ENCODE data around the gene AMOTL2.

The AMOTL2 gene

GRCh38 chr3:134366221-134366927 lies 7.9 kb downstream of the AMOTL2 start:
- no peak for DNase-seq (ENCODE audit: low read depth)

GRCh38 chr3:134365766-134366065 lies 8.5 kb downstream of the AMOTL2 start:
- DNase-seq (ENCODE audit: low read depth): no peak

GRCh38 chr3:134364936-134365765 lies 9.1 kb downstream of the AMOTL2 start:
- no peak for DNase-seq (ENCODE audit: low read depth)

- DNase-seq (ENCODE audit: low read depth): peak; percentile 91
Measured at GRCh38 chr3:134364061-134364935, 9.9 kb downstream of the AMOTL2 start.

GRCh38 chr3:134363381-134363755 lies 10.9 kb downstream of the AMOTL2 start:
- no peak for DNase-seq (ENCODE audit: low read depth)

- no peak for DNase-seq (ENCODE audit: low read depth)
Measured at GRCh38 chr3:134362670-134363380, 11.4 kb downstream of the AMOTL2 start.

GRCh38 chr3:134362221-134362620 lies 12.0 kb downstream of the AMOTL2 start:
- DNase-seq (ENCODE audit: low read depth): no peak

GRCh38 chr3:134361162-134361835 lies 12.9 kb downstream of the AMOTL2 start:
- DNase-seq (ENCODE audit: low read depth): no peak

GRCh38 chr3:134360046-134360445 lies 14.2 kb downstream of the AMOTL2 start:
- DNase-seq (ENCODE audit: low read depth): no peak

GRCh38 chr3:134359121-134360010 lies 14.9 kb downstream of the AMOTL2 start:
- DNase-seq (ENCODE audit: low read depth): no peak

- peak; percentile 93 for DNase-seq (ENCODE audit: low read depth)
Measured at GRCh38 chr3:134357914-134358811, 16.1 kb downstream of the AMOTL2 start.

GRCh38 chr3:134357261-134357913 lies 16.9 kb downstream of the AMOTL2 start:
- DNase-seq (ENCODE audit: low read depth): no peak

GRCh38 chr3:134356411-134357040 lies 17.7 kb downstream of the AMOTL2 start:
- no peak for DNase-seq (ENCODE audit: low read depth)

- no peak for DNase-seq (ENCODE audit: low read depth)
Measured at GRCh38 chr3:134355416-134355815, 18.8 kb downstream of the AMOTL2 start.

- no peak for DNase-seq (ENCODE audit: low read depth)
Measured at GRCh38 chr3:134354612-134355251, 19.5 kb downstream of the AMOTL2 start.

- no peak for DNase-seq (ENCODE audit: low read depth)
Measured at GRCh38 chr3:134353831-134354611, 20.2 kb downstream of the AMOTL2 start.

Measured in HS-5 (cell line).